Rectal smooth muscle tissue (tissue), 1 donor: Measurements from ENCODE around the gene SIDT1.

ENCODE experiments used
- H3K27ac ChIP-seq: one replicate; pipeline ENCODE4 v1.7.0; 2013; ENCODE audit warnings: low read depth, low read length, inconsistent platforms
- H3K27me3 ChIP-seq: one replicate; pipeline ENCODE4 v1.7.0; 2013; ENCODE audit warnings: low read length; ENCODE audit not compliant: control insufficient read depth, insufficient read depth
- H3K36me3 ChIP-seq: one replicate; pipeline ENCODE4 v1.7.0; 2013; ENCODE audit warnings: low read length; ENCODE audit not compliant: control insufficient read depth, insufficient read depth
- H3K4me1 ChIP-seq: one replicate; pipeline ENCODE4 v1.7.0; 2013; ENCODE audit warnings: low read length; ENCODE audit not compliant: control insufficient read depth, insufficient read depth
- H3K4me3 ChIP-seq: one replicate; pipeline ENCODE4 v1.7.0; 2013; ENCODE audit warnings: low read length
- H3K9ac ChIP-seq: one replicate; pipeline ENCODE4 v1.7.0; 2013; ENCODE audit warnings: low read length

SIDT1 gene

GRCh38 chr3:113658107-113658506 lies 125.8 kb downstream of the SIDT1 start:
- H3K9ac ChIP-seq: no peak overlapping the region
- no peak overlapping the region for H3K27ac ChIP-seq
- H3K4me3 ChIP-seq: no peak overlapping the region
- peaks cover 8% of the 10 kb centered on the region for H3K36me3 ChIP-seq
- no peaks in the 10 kb centered on the region for H3K27me3 ChIP-seq
- H3K4me1 ChIP-seq: peaks cover 5% of the 10 kb centered on the region

- Histone ChIP-seq H3K36me3 (peaks cover 8% of the 10 kb centered on the region), H3K9ac (no peak overlapping the region), H3K4me3 (no peak overlapping the region), H3K4me1 (peaks cover 5% of the 10 kb centered on the region), H3K27me3 (no peaks in the 10 kb centered on the region), H3K27ac (no peak overlapping the region)
Observed at GRCh38 chr3:113659101-113659541, 126.8 kb downstream of the SIDT1 start.

GRCh38 chr3:113659996-113660395 lies 127.6 kb downstream of the SIDT1 start:
- Histone ChIP-seq H3K27ac (no peak overlapping the region), H3K4me1 (peaks cover 5% of the 10 kb centered on the region), H3K9ac (no peak overlapping the region), H3K4me3 (no peak overlapping the region), H3K36me3 (peaks cover 8% of the 10 kb centered on the region), H3K27me3 (no peaks in the 10 kb centered on the region)

GRCh38 chr3:113660458-113660857 lies 128.1 kb downstream of the SIDT1 start:
- Histone ChIP-seq H3K27ac (peak overlapping the region; percentile 62), H3K4me1 (peaks cover 5% of the 10 kb centered on the region), H3K9ac (no peak overlapping the region), H3K4me3 (no peak overlapping the region), H3K27me3 (no peaks in the 10 kb centered on the region), H3K36me3 (peaks cover 8% of the 10 kb centered on the region)

- peaks cover 8% of the 10 kb centered on the region for H3K36me3 ChIP-seq
- H3K9ac ChIP-seq: no peak overlapping the region
- peak overlapping the region; percentile 62 for H3K27ac ChIP-seq
- peaks cover 5% of the 10 kb centered on the region for H3K4me1 ChIP-seq
- H3K4me3 ChIP-seq: no peak overlapping the region
- no peaks in the 10 kb centered on the region for H3K27me3 ChIP-seq
Observed at GRCh38 chr3:113660896-113661295, 128.5 kb downstream of the SIDT1 start.

- Histone ChIP-seq H3K36me3 (peaks cover 8% of the 10 kb centered on the region), H3K27me3 (no peaks in the 10 kb centered on the region), H3K27ac (no peak overlapping the region), H3K9ac (no peak overlapping the region), H3K4me1 (peaks cover 5% of the 10 kb centered on the region), H3K4me3 (no peak overlapping the region)
Observed at GRCh38 chr3:113662824-113663223, 130.5 kb downstream of the SIDT1 start.

GRCh38 chr3:113663324-113663750 lies 131.0 kb downstream of the SIDT1 start:
- Histone ChIP-seq H3K9ac (no peak overlapping the region), H3K36me3 (peaks cover 8% of the 10 kb centered on the region), H3K27me3 (no peaks in the 10 kb centered on the region), H3K4me3 (no peak overlapping the region), H3K4me1 (peaks cover 5% of the 10 kb centered on the region), H3K27ac (no peak overlapping the region)

GRCh38 chr3:113663761-113664160 lies 131.4 kb downstream of the SIDT1 start:
- Histone ChIP-seq H3K27ac (no peak overlapping the region), H3K9ac (no peak overlapping the region), H3K27me3 (no peaks in the 10 kb centered on the region), H3K36me3 (peaks cover 8% of the 10 kb centered on the region), H3K4me3 (no peak overlapping the region), H3K4me1 (peaks cover 5% of the 10 kb centered on the region)

- Histone ChIP-seq H3K27ac (no peak overlapping the region), H3K4me3 (no peak overlapping the region), H3K36me3 (peaks cover 4% of the 10 kb centered on the region), H3K4me1 (peaks cover 5% of the 10 kb centered on the region), H3K9ac (no peak overlapping the region), H3K27me3 (no peaks in the 10 kb centered on the region)
Observed at GRCh38 chr3:113664523-113665094, 132.3 kb downstream of the SIDT1 start.

- Histone ChIP-seq H3K9ac (no peak overlapping the region), H3K27ac (no peak overlapping the region), H3K27me3 (no peaks in the 10 kb centered on the region), H3K4me1 (no peaks in the 10 kb centered on the region), H3K4me3 (no peak overlapping the region), H3K36me3 (no peaks in the 10 kb centered on the region)
Observed at GRCh38 chr3:113668015-113668414, 135.7 kb downstream of the SIDT1 start.

- no peak overlapping the region for H3K4me3 ChIP-seq
- no peak overlapping the region for H3K9ac ChIP-seq
- no peaks in the 10 kb centered on the region for H3K27me3 ChIP-seq
- H3K27ac ChIP-seq: no peak overlapping the region
- no peaks in the 10 kb centered on the region for H3K36me3 ChIP-seq
- no peaks in the 10 kb centered on the region for H3K4me1 ChIP-seq
Observed at GRCh38 chr3:113673593-113673992, 141.2 kb downstream of the SIDT1 start.

- no peaks in the 10 kb centered on the region for H3K4me1 ChIP-seq
- H3K4me3 ChIP-seq: no peak overlapping the region
- no peak overlapping the region for H3K27ac ChIP-seq
- H3K36me3 ChIP-seq: no peaks in the 10 kb centered on the region
- H3K9ac ChIP-seq: no peak overlapping the region
- no peaks in the 10 kb centered on the region for H3K27me3 ChIP-seq
Observed at GRCh38 chr3:113676261-113676660, 143.9 kb downstream of the SIDT1 start.

GRCh38 chr3:113677737-113678136 lies 145.4 kb downstream of the SIDT1 start:
- H3K27me3 ChIP-seq: no peaks in the 10 kb centered on the region
- H3K36me3 ChIP-seq: no peaks in the 10 kb centered on the region
- no peak overlapping the region for H3K4me3 ChIP-seq
- H3K27ac ChIP-seq: no peak overlapping the region
- no peak overlapping the region for H3K9ac ChIP-seq
- H3K4me1 ChIP-seq: no peaks in the 10 kb centered on the region
